ENCODE results near the gene DNLZ. TPM values are rescaled to one million over a fixed set of nuclear protein-coding genes. Genes with fewer than 3 reads are reported as not detected.
A peak's percentile ranks its signal among the peaks of the same experiment; 100 is the strongest.

The DNLZ gene
- total and polyA plus RNA-seq, 9 of the 15 experiments (the other 6 are each of a cell fraction or from before 2014, with no cell fraction given): 0.17 to 44.6 (median 3.4) TPM

DNA sequence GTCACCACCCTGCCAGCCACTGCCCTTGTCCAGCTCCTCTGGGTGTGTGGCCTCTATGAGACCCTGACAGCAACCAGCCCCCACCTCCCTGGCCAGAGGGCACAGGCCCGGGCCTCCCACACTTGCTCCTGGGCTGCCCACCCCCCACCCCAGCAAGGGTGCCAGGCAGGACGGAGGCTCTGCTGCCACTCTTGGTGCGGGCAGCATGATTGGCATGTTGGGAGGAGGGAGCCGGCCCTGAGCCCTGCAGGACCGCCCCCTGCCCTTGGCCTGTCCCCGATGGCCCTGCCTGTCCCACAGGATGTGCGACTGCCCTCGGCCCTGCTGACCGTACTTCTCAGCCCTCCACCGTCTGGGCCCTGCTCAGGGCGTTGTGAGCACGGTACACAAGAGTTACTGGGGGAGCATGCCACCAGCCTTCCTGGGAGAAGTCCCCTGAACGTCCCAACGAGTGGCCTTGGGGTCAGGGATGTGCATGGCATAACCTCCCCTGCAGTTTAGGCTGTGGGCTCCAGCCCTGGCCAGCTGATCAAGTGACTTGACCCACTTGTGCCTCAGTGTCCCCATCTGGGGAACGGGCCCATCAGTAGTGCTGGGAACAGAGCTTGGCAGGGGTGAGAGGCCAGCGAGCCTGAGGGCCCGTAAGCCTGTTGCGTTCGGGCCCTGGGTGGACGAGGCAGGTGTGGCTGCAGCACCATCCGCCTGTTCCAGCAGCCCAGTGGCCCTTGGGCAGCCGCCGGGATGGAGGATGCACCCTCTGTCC, 20.2 kb downstream of the DNLZ start:
- in situ Hi-C loops (cut with MboI) (loop anchor here (25.0 kb wide), 1 partner anchor 294 kb away; no protein-coding TSS in a partner anchor), intact Hi-C loops (cut with micrococcal nuclease) (no loop called here)
- no TSS peak for BruUV-seq (replicated peaks)
- H3K27ac ChIP-seq (ENCODE audit: extremely low read depth, low read depth, low read length): peak overlapping the region; percentile 80; the same call in 2 of the 3 replicates
- WGBS (ENCODE audit: insufficient coverage, low coverage, missing lambda C conversion rate): 59% methylated on average over 20 of the region's 23 CpGs
- peaks cover 19 to 97% of the 10 kb centered on the region in 2 experiments for H3K4me1 ChIP-seq (replicated peaks in 1 of 2; ENCODE audit: control insufficient read depth in 2 of 2, insufficient read depth in 2 of 2, low read length in 2 of 2)
- DNase-seq (ENCODE audit: extremely low read depth in 1 of 4, low spot score in 3 of 4): no peak
- no peak for FAIRE-seq
- no peaks in the 10 kb centered on the region for H3K9me3 ChIP-seq (replicated peaks; ENCODE audit: control insufficient read depth, insufficient read depth, low read depth, low read length)
- H3K9me1 ChIP-seq (ENCODE audit: control insufficient read depth, insufficient read depth, low read length): peaks cover 6% of the 10 kb centered on the region
- ChIA-PET CTCF (ENCODE audit: low intra/inter-chr PET ratio) (no interaction called here), POLR2A (no interaction called here)
- H3K4me3 ChIP-seq: peak overlapping the region; percentile 45; the same call in 1 of the 2 replicates
- ATAC-seq: no peak
- peak overlapping the region; percentile 39; the same call in 1 of the 2 replicates for H2AFZ ChIP-seq (ENCODE audit: low read depth, low read length)
- H3K27me3 ChIP-seq (ENCODE audit: control insufficient read depth in 2 of 2, insufficient read depth in 2 of 2, low read length in 2 of 2): no peaks in the 10 kb centered on the region
- peak overlapping the region; percentile 49 to 91 for H3K9ac ChIP-seq (ENCODE audit: insufficient read depth in 1 of 2, low read depth in 2 of 2, low read length in 2 of 2)
- peaks cover 11% of the 10 kb centered on the region; the same call in 1 of the 3 replicates for H3K36me3 ChIP-seq (ENCODE audit: control insufficient read depth, insufficient read depth, low read length)
- peak overlapping the region; percentile 60 for H3K4me2 ChIP-seq (ENCODE audit: insufficient read depth, low read length)
- H4K20me1 ChIP-seq (replicated peaks; ENCODE audit: control insufficient read depth, insufficient read depth, low read length): no peaks in the 10 kb centered on the region
- no peaks in the 10 kb centered on the region for H3K79me2 ChIP-seq (ENCODE audit: control insufficient read depth, insufficient read depth, low read length)
- TF ChIP-seq OTX1 (CRISPR knock-in tag; IDR thresholded peaks at IDR 0.05) (no peak), ZNF57 (CRISPR knock-in tag; IDR thresholded peaks at IDR 0.05) (no peak), HDAC6 (IDR thresholded peaks at IDR 0.05; ENCODE audit: low read depth, low read length) (no peak), POLR2B (IDR thresholded peaks at IDR 0.05; ENCODE audit: low read depth, partially characterized antibody) (no peak), FOXA3 (CRISPR knock-in tag; conservative IDR thresholded peaks at IDR 0.05 in 1 of 2, IDR thresholded peaks at IDR 0.05 in 1 of 2) (no peak), RNF2 (IDR thresholded peaks at IDR 0.05) (no peak), ZFX (CRISPR knock-in tag; IDR thresholded peaks at IDR 0.05) (peak; percentile 56), MYC (IDR thresholded peaks at IDR 0.05; ENCODE audit: low read depth, low read length) (no peak), MYC (CRISPR knock-in tag; IDR thresholded peaks at IDR 0.05; ENCODE audit: borderline replicate concordance, low read depth) (0 out of 2 replicates have a peak, but pooled peaks have one; percentile 29), SNIP1 (IDR thresholded peaks at IDR 0.05; ENCODE audit: low read depth) (no peak), HDGF (IDR thresholded peaks at IDR 0.05) (no peak), EP300 (IDR thresholded peaks at IDR 0.05; ENCODE audit: low read length) (no peak), SMAD1 (IDR thresholded peaks at IDR 0.05; ENCODE audit: low read depth, low read length, partially characterized antibody) (no peak), L3MBTL2 (IDR thresholded peaks at IDR 0.05) (no peak), BCOR (IDR thresholded peaks at IDR 0.05) (no peak; the same call in 1 of the 2 replicates), HNRNPL (IDR thresholded peaks at IDR 0.05; ENCODE audit: low read depth, low read length) (no peak), U2AF2 (optimal IDR thresholded peaks at IDR 0.05; ENCODE audit: low read depth, low read length) (no peak), ZNF79 (CRISPR knock-in tag; IDR thresholded peaks at IDR 0.05; ENCODE audit: low read depth) (no peak), XRCC5 (IDR thresholded peaks at IDR 0.05; ENCODE audit: low read depth, low read length) (no peak), KDM2B (CRISPR knock-in tag; IDR thresholded peaks at IDR 0.05) (no peak)
- TF ChIP-seq, protein P1, sequence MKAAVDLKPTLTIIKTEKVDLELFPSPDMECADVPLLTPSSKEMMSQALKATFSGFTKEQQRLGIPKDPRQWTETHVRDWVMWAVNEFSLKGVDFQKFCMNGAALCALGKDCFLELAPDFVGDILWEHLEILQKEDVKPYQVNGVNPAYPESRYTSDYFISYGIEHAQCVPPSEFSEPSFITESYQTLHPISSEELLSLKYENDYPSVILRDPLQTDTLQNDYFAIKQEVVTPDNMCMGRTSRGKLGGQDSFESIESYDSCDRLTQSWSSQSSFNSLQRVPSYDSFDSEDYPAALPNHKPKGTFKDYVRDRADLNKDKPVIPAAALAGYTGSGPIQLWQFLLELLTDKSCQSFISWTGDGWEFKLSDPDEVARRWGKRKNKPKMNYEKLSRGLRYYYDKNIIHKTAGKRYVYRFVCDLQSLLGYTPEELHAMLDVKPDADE (conservative IDR thresholded peaks at IDR 0.05; ENCODE audit: control insufficient read depth, low read depth, low read length): 0 out of 2 replicates have a peak, but pooled peaks have one; percentile 3
- TF ChIP-seq, protein P2, sequence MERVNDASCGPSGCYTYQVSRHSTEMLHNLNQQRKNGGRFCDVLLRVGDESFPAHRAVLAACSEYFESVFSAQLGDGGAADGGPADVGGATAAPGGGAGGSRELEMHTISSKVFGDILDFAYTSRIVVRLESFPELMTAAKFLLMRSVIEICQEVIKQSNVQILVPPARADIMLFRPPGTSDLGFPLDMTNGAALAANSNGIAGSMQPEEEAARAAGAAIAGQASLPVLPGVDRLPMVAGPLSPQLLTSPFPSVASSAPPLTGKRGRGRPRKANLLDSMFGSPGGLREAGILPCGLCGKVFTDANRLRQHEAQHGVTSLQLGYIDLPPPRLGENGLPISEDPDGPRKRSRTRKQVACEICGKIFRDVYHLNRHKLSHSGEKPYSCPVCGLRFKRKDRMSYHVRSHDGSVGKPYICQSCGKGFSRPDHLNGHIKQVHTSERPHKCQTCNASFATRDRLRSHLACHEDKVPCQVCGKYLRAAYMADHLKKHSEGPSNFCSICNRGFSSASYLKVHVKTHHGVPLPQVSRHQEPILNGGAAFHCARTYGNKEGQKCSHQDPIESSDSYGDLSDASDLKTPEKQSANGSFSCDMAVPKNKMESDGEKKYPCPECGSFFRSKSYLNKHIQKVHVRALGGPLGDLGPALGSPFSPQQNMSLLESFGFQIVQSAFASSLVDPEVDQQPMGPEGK (CRISPR knock-in tag; IDR thresholded peaks at IDR 0.05; ENCODE audit: borderline replicate concordance): no peak

Data from K562 (cell line).